GM12878 (cell line): ENCODE data around the gene EEF1A2. TPM values are rescaled to one million over a fixed set of nuclear protein-coding genes. Genes with fewer than 3 reads are reported as not detected.

Source experiments
- ATAC-seq: fragments of 200-7000 bp; cut with Tn5 transposase; 3 replicates; pipeline ENCODE4 v1.9.1; 2020; ENCODE audit warnings: mild to moderate bottlenecking, moderate library complexity
- BruUV-seq: library from RNA; stranded (reverse); fragments of 400-500 nt; replicated peaks from 2 replicates; lab custom pipeline; 2021; lab: Mats Ljungman, UMichigan
- CTCF ChIA-PET: fragments of 300-600 bp; sonication (Branson Sonifier 250); formaldehyde crosslinking; extraction: SDS; loops from one replicate; lab custom pipeline; 2021; ENCODE audit warnings: inconsistent platforms; lab: Yijun Ruan, JAX
- POLR2A ChIA-PET: fragments of 350-600 bp; formaldehyde crosslinking; extraction: SDS; loops from one replicate; lab custom pipeline; 2021; ENCODE audit warnings: inconsistent platforms; lab: Charles Lee
- RAD21 ChIA-PET: fragments of 300-600 bp; sonication (Branson Sonifier 250); formaldehyde crosslinking; loops from one replicate; lab custom pipeline; 2023; ENCODE audit warnings: antibody characterized with exemption; ENCODE audit not compliant: unreplicated experiment; lab: Charles Lee
- SMC1A ChIA-PET: fragments of 300-600 bp; sonication (Branson Sonifier 250); formaldehyde crosslinking; loops from one replicate; lab custom pipeline; 2023; ENCODE audit not compliant: unreplicated experiment, uncharacterized antibody; lab: Charles Lee
- DNase-seq: peaks from one replicate; pipeline ENCODE4 v3.0.0-alpha.2; 2011; ENCODE audit warnings: low read depth, low spot score
- FAIRE-seq: peaks from 3 replicates; lab custom pipeline; 2011; peaks lifted over from hg19 to GRCh38; lab: Jason Lieb, UNC
- H2AFZ ChIP-seq: 2 replicates; pipeline ENCODE4 v1.6.0; 2011; ENCODE audit warnings: low read depth, low read length, control low read depth; ENCODE audit not compliant: control insufficient read depth
- H3K27ac ChIP-seq: 2 replicates; pipeline ENCODE4 v1.5.1; 2011; ENCODE audit warnings: control low read depth; ENCODE audit not compliant: control insufficient read depth, insufficient read depth
- H3K27me3 ChIP-seq, 2 experiments: replicated peaks in 1 of 2; 2 replicates each; pipeline versions ENCODE4 v1.6.0 to v1.6.1; 2011; ENCODE audit warnings: low read length in 1 of 2; ENCODE audit not compliant: control insufficient read depth in 2 of 2, insufficient read depth in 2 of 2
- H3K36me3 ChIP-seq, 2 experiments: 2 replicates each; pipeline ENCODE4 v1.5.1; 2011; ENCODE audit warnings: low read length in 1 of 2; ENCODE audit not compliant: control insufficient read depth in 2 of 2, insufficient read depth in 2 of 2
- H3K4me1 ChIP-seq: 2 replicates; pipeline ENCODE4 v1.6.1; 2011; ENCODE audit warnings: mild to moderate bottlenecking, low read length, moderate library complexity, mixed read lengths; ENCODE audit not compliant: control insufficient read depth, insufficient read depth
- H3K4me2 ChIP-seq: 2 replicates; pipeline ENCODE4 v1.6.0; 2011; ENCODE audit warnings: control low read depth; ENCODE audit not compliant: control insufficient read depth, insufficient read depth
- H3K4me3 ChIP-seq: fragments of 200-600 bp; sonication (generic); 2 replicates; pipeline ENCODE4 v1.5.1; 2016
- H3K79me2 ChIP-seq: 2 replicates; pipeline ENCODE4 v1.6.0; 2011; ENCODE audit warnings: low read length; ENCODE audit not compliant: control insufficient read depth, insufficient read depth
- H3K9ac ChIP-seq: 2 replicates; pipeline ENCODE4 v1.8.0; 2011; ENCODE audit warnings: low read length, control low read depth, mixed read lengths; ENCODE audit not compliant: control insufficient read depth, insufficient read depth
- H3K9me3 ChIP-seq: replicated peaks from 3 replicates; pipeline ENCODE4 v1.5.1; 2011; ENCODE audit warnings: mild to moderate bottlenecking, low read length; ENCODE audit not compliant: control insufficient read depth, insufficient read depth
- H4K20me1 ChIP-seq: 2 replicates; pipeline ENCODE4 v1.6.0; 2011; ENCODE audit not compliant: control insufficient read depth, insufficient read depth
- MEF2B ChIP-seq: fragments of 450-650 bp; IDR thresholded peaks from 2 replicates; pipeline ENCODE4 v1.6.1; 2018; ENCODE audit warnings: mild to moderate bottlenecking, moderate library complexity; ENCODE audit not compliant: partially characterized antibody, poor library complexity, severe bottlenecking
- NR2F1 ChIP-seq: fragments of 450-650 bp; conservative IDR thresholded peaks from 2 replicates; pipeline ENCODE4 v1.6.1; 2017; ENCODE audit warnings: mild to moderate bottlenecking
- PKNOX1 ChIP-seq: fragments of 450-650 bp; IDR thresholded peaks from 2 replicates; pipeline ENCODE4 v1.6.1; 2016; ENCODE audit warnings: mild to moderate bottlenecking
- WGBS: methylation state at CpG from one replicate; pipeline ENCODE4 v1.1.6; 2016; ENCODE audit warnings: low lambda C conversion rate; ENCODE audit not compliant: insufficient replicate concordance, insufficient coverage; ENCODE audit errors: missing lambda C conversion rate; 5-methylcytosine and 5-hydroxymethylcytosine counted together
- in situ Hi-C: fragments of 300-500 bp; cut with MboI; formaldehyde crosslinking; loops from 9 replicates; pipeline ENCODE4 v1.14.3; 2018; ENCODE audit warnings: mixed read lengths
- intact Hi-C: fragments of 100-400 bp; cut with micrococcal nuclease; formaldehyde crosslinking; loops from one replicate; pipeline ENCODE4 v1.14.2; 2022; ENCODE audit not compliant: unreplicated experiment
- polyA plus RNA-seq, 11 experiments: library from polyadenylated mRNA; depleted of rRNA in 4 of 11; unstranded in 6 of 11; stranded (reverse) in 5 of 11; fragments of >200 nt; fragmentation: Nextera tagmentation in 4 of 11; fragmentation: Illumina TruSeq in 1 of 11; extraction: Ambion mirVana in 4 of 11; extraction: Trizol in 1 of 11; gene quantifications; 1 replicate in 1 of 11; 2 replicates in 10 of 11; pipeline versions ENCODE4 v1.2.1 to v1.2.3, GENCODE V29; 2011 to 2016; ENCODE audit warnings: inconsistent platforms in 2 of 11, missing spikeins in 2 of 11, low read depth in 1 of 11
- total RNA-seq, 4 experiments: library from RNA; depleted of rRNA in 3 of 4; stranded (reverse); fragments of >200 nt in 3 of 4; fragmentation: Illumina TruSeq in 1 of 4; extraction: Trizol in 1 of 4; gene quantifications; 2 replicates each; pipeline versions ENCODE4 v1.2.1 to v1.2.3, GENCODE V29; 2013 to 2021

Gene EEF1A2
- total and polyA plus RNA-seq, 10 of the 15 experiments (the other 5 are each of a cell fraction or from before 2014, with no cell fraction given): 0.56 TPM; not detected in 9

GRCh38 chr20:63536241-63536977 lies 37.5 kb upstream of the EEF1A2 start:
- H3K4me2 ChIP-seq: peak overlapping the region; percentile 77
- RAD21 ChIA-PET: interaction anchor here (1.1 to 3.2 kb wide), 16 partner anchors 16 to 521 kb away, joined by 3 to 41 read pairs (median 9); partner anchors contain the start of genes ARFRP1, HELZ2, LIME1 and PPDPF

More at GRCh38 chr20:63536241-63536977, 37.5 kb upstream of the EEF1A2 start:
- Histone ChIP-seq H3K27ac (no peak overlapping the region), H3K4me3 (no peak overlapping the region; the same call in 1 of the 2 replicates), H3K9me3 (no peaks in the 10 kb centered on the region), H2AFZ (no peak overlapping the region), H3K27me3 (no peaks in the 10 kb centered on the region), H3K9ac (no peak overlapping the region), H3K36me3 (no peaks in the 10 kb centered on the region), H3K4me1 (peaks cover 14% of the 10 kb centered on the region), H4K20me1 (no peaks in the 10 kb centered on the region), H3K79me2 (no peaks in the 10 kb centered on the region)
- intact Hi-C loops: loop anchor here (5.0 kb wide), 4 partner anchors 91 to 586 kb away; partner anchors contain the start of gene GMEB2
- no peak for FAIRE-seq
- ATAC-seq: no peak
- POLR2A ChIA-PET: interaction anchor here (2.2 to 2.3 kb wide), 2 partner anchors 15 to 16 kb away, joined by 11 to 33 read pairs; partner anchors contain the start of gene PPDPF
- TF ChIP-seq MEF2B (peak; percentile 21), NR2F1 (0 out of 2 replicates have a peak, but pooled peaks have one; percentile 16), PKNOX1 (no peak)
- in situ Hi-C loops: no loop called here
- no TSS peak for BruUV-seq
- SMC1A ChIA-PET: interaction anchor here (1.1 to 2.6 kb wide), 7 partner anchors 15 to 584 kb away, joined by 3 to 16 read pairs (median 8); partner anchors contain the start of gene ARFGAP1
- WGBS: 64% methylated on average over 33 of the region's 35 CpGs
- no peak for DNase-seq
- CTCF ChIA-PET: interaction anchor here (0.6 to 2.8 kb wide), 16 partner anchors 8 to 521 kb away, joined by 3 to 24 read pairs (median 5); partner anchors contain the start of gene PRPF6
